RPMI8226 (cell line): Measurements from ENCODE around the gene HOXD11.

Experiments used
- DNase-seq: peaks from one replicate; pipeline ENCODE4 v3.0.0-alpha.2; 2015

Gene HOXD11

GRCh38 chr2:176106581-176107539, at the start of gene HOXD11:
TSS of gene HOXD11 (plus strand) at chr2:176107280. CDS start at chr2:176107356, 76 bp downstream.
- no peak for DNase-seq

GRCh38 chr2:176063958-176064357, 43.1 kb upstream of the HOXD11 start:
- no peak for DNase-seq

GRCh38 chr2:176066645-176067588, 40.2 kb upstream of the HOXD11 start:
- no peak for DNase-seq

GRCh38 chr2:176067589-176068418, 39.3 kb upstream of the HOXD11 start:
- DNase-seq: no peak

GRCh38 chr2:176068419-176068832, 38.7 kb upstream of the HOXD11 start:
- no peak for DNase-seq

GRCh38 chr2:176071330-176072291, 35.5 kb upstream of the HOXD11 start:
- no peak for DNase-seq

GRCh38 chr2:176072292-176072669, 34.8 kb upstream of the HOXD11 start:
- DNase-seq: no peak

- DNase-seq: no peak
Observed at GRCh38 chr2:176072951-176073904, 33.9 kb upstream of the HOXD11 start.

GRCh38 chr2:176074919-176075425, 32.1 kb upstream of the HOXD11 start:
- no peak for DNase-seq

- DNase-seq: no peak
Observed at GRCh38 chr2:176075481-176075880, 31.6 kb upstream of the HOXD11 start.

GRCh38 chr2:176076063-176076462, 31.0 kb upstream of the HOXD11 start:
- DNase-seq: no peak

- DNase-seq: no peak
Observed at GRCh38 chr2:176076796-176077195, 30.3 kb upstream of the HOXD11 start.

GRCh38 chr2:176078541-176079284, 28.4 kb upstream of the HOXD11 start:
- no peak for DNase-seq

- DNase-seq: no peak
Observed at GRCh38 chr2:176079285-176079830, 27.7 kb upstream of the HOXD11 start.

GRCh38 chr2:176079831-176080539, 27.1 kb upstream of the HOXD11 start:
- DNase-seq: no peak

- no peak for DNase-seq
Observed at GRCh38 chr2:176080540-176081375, 26.3 kb upstream of the HOXD11 start.

GRCh38 chr2:176081376-176081836, 25.7 kb upstream of the HOXD11 start:
- no peak for DNase-seq
